OCI-LY1 (cell line): ENCODE measurements around the gene COTL1.

Source experiments
- EZH2 ChIP-seq: fragments of 200-600 bp; sonication (generic), shearing (Covaris generic); IDR thresholded peaks from 2 replicates; pipeline ENCODE4 v1.8.0; 2017; ENCODE audit warnings: borderline replicate concordance, mixed run types, mild to moderate bottlenecking, antibody characterized with exemption, low read length, moderate library complexity, mixed read lengths
- TF ChIP-seq, protein P1 (sequence below): fragments of 200-600 bp; sonication (generic), shearing (Covaris generic); IDR thresholded peaks from 2 replicates; pipeline ENCODE4 v1.5.1; 2017; ENCODE audit warnings: mild to moderate bottlenecking, antibody characterized with exemption, low read length, moderate library complexity, mixed read lengths

DNA sequence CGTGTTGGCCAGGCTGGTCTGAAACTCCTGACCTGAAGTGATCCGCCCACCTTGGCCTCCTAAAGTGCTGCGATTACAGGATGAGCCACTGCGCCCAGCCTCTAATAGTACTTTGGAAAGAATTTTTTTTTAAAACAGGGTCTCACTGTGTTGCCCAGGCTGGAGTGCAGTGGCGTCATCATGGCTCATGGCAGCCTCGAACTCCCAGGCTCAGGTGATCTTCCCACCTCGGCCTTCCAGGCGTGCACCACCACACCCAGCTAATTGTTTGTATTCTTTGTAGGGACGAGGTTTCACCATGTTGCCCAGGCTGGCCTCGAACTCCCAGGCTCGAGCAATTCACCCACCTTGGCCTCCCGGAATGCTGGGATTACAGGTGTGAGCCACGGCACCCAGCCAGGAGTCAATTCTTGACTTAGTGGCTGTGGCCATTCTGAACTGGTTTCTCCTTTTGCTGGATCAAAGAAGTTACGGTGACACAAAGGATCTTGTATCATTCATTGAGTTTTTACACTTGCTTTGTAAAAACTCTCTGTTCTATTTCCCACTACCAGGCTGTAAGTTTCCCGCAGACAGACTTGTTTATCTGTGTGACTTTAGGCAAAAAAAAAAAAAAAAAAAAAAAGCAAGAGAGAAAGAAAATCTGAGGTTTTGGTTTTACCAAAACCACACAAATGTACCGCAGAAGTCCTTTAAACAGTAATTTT, 12.7 kb upstream of the COTL1 start:
- TF ChIP-seq, protein P1, sequence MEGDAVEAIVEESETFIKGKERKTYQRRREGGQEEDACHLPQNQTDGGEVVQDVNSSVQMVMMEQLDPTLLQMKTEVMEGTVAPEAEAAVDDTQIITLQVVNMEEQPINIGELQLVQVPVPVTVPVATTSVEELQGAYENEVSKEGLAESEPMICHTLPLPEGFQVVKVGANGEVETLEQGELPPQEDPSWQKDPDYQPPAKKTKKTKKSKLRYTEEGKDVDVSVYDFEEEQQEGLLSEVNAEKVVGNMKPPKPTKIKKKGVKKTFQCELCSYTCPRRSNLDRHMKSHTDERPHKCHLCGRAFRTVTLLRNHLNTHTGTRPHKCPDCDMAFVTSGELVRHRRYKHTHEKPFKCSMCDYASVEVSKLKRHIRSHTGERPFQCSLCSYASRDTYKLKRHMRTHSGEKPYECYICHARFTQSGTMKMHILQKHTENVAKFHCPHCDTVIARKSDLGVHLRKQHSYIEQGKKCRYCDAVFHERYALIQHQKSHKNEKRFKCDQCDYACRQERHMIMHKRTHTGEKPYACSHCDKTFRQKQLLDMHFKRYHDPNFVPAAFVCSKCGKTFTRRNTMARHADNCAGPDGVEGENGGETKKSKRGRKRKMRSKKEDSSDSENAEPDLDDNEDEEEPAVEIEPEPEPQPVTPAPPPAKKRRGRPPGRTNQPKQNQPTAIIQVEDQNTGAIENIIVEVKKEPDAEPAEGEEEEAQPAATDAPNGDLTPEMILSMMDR = no peak
- no peak for TF ChIP-seq EZH2
